ENCODE measurements around the gene IWS1.
"Not testable (repeated sequence)": the region's sequence is repeated elsewhere in the genome, so short reads cannot be mapped to it uniquely, and the experiment has no call there.

Gene IWS1

DNA sequence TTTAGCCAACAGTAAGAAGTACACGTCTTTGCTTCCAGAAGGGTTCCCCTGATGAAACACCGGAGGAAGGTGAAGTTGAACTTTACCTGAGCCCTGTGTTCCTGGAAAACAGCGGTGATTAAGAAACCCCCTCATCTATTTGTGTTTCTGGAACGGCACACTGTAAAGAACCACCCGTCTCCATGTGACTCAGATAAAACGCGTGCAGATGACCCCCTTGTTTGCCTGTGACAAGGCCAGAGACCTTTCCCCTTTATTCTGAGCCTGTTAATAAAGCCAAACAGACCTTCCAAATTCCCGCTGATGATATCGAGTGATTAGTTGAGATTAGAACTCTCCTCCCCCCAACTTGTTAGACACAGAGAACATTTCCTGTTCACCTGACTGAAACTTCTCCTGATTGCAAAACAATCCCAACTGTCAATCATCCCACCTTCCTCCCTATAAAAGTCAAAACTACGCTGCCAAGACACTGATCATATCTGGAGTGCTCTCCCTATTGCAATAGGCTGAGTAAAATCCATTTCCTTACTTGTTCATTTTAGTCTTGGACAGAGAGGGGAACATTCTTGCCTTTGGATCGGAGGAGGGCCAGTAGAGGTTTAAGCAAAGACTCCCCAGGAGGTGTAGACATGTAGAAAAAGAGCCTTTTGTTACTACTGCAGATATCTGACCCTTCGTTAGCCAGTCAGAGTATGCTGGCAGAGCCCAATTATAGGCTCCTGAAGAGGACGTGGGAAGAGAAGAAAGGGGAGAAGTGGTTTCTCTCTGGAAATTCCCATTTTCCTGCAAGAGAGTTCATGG lies 914 bp upstream of the IWS1 start:
- DNase-seq = peak; percentile 52

GRCh38 chr2:127525691-127526131 lies 578 bp downstream of the IWS1 start:
- peak; percentile 15 for DNase-seq

- not testable (repeated sequence) for DNase-seq
Measured at GRCh38 chr2:127524198-127524834, 2.0 kb downstream of the IWS1 start.

- no peak for DNase-seq
Measured at GRCh38 chr2:127523269-127523939, 2.9 kb downstream of the IWS1 start.

GRCh38 chr2:127520424-127520823 lies 5.9 kb downstream of the IWS1 start:
- no peak for DNase-seq

- no peak for DNase-seq
Measured at GRCh38 chr2:127517465-127517864, 8.8 kb downstream of the IWS1 start.

DNA sequence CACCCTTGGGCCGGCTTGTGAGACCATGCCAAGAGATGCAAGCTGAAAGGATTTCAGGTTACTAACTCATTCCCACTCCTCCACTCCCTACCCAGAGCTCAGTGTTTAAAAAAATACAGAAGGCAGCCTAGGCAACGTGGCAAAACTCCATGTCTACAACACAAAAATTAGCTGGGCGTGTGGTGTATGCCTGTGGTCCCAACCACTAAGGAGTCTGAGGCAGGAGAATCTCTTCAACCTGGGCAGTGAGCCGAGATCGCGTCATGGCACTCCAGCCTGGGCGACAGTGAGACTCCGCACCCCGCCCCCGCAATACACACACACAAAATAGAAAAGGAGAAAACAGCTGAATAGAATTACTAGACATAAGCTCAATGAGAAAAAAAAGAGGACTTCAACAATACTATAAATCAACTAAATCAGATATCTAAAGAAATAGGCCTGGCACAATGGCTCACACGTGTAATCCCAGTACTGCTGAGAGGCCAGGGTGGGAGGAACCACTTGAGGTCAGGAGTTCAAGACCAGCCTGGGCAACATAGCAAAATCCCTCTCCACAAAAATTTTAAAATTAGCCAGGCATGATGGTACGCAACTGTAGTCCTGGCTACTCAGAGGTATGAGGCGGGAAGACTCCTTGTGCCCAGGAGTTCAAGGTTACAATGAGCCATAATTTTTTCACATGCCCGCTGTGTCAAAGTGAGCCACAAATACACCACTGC lies 10.1 kb downstream of the IWS1 start:
- DNase-seq = no peak

- no peak for DNase-seq
Measured at GRCh38 chr2:127515383-127515915, 10.8 kb downstream of the IWS1 start.

GRCh38 chr2:127514485-127514884 lies 11.8 kb downstream of the IWS1 start:
- DNase-seq = no peak

DNA sequence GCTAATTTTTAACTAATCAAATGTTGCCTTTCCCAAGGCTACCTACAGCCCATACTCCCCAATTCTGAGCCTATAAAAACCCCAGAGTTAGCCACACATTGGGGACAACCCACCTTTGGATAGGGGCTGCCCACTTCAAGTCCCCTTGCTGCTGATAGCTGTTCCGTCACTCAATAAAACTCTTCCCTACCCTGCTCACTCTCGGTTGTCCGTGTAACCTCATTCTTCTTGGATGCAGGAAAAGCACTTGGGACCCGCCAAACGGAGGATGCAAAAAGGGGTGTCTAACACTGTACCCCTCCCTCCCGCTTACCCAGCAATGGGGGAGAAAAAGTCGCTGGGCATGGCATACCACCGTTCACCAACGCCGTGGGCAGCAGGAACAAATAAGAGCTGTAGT lies 12.2 kb downstream of the IWS1 start:
- DNase-seq = no peak

DNA sequence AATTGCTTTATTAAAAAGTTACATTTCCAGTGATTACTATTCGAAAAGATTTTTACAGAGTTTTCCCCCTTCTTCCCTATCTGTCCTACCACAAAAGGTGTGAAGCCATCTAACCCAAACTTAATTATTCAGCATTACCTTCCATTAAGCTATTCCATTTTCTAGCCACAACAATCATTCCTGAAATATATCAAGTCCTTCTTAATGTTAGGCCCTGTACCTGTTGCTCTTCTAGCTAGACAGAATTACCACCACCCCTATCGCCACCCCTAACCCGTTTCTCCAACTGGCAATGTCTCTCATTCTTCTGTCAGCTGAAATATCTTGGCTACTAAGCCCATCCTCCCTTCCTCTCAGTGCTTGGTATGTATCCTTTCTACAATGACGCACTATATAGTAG lies 13.9 kb downstream of the IWS1 start:
- DNase-seq = no peak

DNA sequence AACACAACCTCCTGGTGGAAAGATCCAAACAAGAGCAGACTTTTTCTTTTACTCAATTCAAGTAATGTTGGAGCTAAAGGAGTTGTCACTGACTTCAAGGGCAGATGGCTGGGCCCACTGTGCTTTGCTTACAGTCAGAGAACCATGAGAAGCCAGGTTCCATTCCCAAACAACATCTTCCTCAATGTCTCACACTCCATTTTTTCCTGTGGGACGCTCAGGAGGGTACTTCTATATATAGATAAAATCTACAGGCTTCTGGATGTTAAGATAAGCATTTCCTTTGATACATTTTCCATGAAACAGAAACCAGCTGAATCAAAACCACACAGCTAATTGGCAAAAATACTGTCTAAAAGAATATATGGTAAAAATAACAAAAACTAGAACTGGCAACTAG lies 14.4 kb downstream of the IWS1 start:
- no peak for DNase-seq

DNA sequence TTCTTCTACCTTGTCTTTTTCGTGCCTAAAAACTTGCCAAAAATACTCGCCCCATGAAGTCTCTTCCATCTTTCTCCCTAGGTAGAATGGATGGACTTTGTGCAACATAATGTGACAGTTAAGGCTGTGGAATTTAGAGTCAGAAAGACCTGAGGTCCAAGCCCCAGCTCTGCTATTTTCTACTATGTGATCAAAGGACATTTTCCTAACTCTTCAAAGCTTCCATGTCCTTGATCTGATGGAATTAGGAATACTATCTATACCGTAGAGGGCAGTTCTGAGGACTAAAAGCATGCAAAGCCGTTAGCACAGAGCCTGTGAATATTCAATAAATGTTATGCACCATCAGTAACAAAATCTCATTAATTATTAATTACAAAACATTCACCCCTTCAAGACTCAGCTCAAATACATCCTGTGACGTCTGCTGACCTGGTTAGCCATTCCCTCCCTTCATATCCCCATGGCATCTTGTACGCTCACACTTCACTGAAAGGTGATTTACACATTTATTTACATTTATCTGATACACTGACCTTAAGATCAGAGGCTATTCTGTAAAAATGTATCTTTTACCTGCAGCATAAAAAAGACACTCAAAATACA lies 15.1 kb downstream of the IWS1 start:
- no peak for DNase-seq

GRCh38 chr2:127510073-127510472 lies 16.2 kb downstream of the IWS1 start:
- no peak for DNase-seq

DNA sequence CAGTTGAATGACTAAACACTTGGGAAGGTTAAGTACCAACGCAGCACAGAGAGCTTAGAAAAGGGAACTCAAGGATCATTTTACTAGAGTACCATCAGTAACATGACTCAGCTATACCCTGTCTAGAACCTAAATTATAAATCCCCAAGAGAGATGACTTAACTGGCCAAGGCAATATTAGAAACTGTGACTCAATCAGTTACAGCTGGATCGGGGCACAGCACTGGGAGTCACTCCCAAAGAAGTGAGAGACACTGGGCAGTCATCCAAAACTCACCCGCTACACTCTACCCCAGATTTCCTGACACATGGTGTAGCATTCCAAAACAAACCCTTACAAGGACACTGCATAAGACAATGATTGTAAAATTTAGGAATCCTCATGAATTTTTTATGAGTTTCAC lies 17.7 kb downstream of the IWS1 start:
- peak; percentile 30 for DNase-seq

- DNase-seq = no peak
Measured at GRCh38 chr2:127508023-127508630, 18.2 kb downstream of the IWS1 start.

DNA sequence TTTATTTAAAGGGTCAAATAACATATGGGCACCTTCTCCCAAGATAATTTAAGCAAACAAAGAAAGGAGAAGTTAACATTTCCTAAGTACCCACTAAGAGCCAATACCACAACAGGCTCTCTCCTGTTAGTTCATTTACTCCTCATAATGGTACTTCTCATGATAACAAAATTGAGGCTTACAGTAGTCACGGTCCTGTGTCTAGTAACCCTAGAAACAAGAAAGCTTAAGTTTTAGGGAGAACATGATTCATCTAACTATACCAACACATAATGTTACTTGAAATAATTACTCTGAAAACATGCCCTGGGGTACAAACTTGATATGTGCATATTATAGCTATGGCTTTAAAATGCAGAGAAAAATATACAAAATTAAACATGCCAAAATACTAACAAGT lies 19.8 kb downstream of the IWS1 start:
- DNase-seq = no peak

- DNase-seq = no peak
Measured at GRCh38 chr2:127504552-127505430, 21.5 kb downstream of the IWS1 start.

DNA sequence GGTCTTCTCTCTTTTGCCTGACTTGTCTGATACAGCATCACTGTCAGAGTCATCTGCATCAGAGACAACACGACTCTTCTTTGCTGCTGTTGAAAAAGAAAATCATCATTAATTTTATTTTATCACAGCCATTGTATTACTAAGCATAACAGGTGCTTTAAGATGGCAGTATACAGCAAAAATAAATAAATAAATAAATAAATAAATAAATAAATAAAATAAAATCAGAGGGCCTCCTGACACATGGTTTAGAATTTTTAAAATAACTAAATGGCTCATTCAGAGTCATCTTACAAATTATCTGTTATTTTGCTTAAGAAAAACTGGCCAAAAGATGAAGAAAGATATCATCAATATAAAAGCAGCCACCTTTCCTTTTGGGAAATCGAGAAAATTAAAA lies 22.8 kb downstream of the IWS1 start:
- no peak for DNase-seq

DNA sequence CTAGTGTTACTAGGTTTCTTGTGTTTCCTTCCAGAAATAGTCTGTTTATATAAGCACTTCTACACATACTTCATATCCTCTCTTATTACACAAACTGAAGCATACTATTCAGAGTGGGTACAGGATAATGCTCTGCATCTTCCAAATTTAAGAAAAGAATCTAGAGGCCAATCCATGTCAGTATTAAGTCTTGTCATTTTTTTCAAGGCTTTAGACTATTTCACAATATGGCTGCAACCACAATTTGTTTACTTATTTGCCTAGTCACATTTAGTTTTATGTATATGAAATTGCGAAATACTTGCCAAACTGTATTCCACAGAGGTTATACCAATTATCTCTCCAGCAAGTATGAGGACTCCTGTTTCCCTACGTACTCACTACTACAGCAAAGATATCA lies 27.9 kb downstream of the IWS1 start:
- no peak for DNase-seq

DNA sequence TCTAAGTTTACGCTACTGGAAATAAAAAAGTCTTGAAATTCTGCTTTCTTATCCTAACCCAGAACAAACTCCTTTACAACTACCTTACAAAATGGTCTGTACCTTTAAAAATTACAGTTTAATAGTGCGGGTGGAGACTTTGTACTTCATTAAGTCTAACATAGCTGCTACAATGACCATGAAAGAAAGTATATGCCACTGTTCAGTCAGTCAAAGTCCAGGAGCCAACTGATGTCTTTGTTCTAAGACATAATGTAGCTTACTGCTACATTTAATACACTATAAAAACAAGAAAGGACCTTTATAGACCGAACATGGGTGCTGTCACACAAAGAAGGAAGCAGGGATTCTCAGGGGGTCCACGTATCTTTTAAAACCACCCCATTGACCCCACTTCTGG lies 36.0 kb downstream of the IWS1 start:
- no peak for DNase-seq
